Activated CD4-positive, alpha-beta T cell treated with anti-CD3 and anti-CD28 coated beads, Interleukin-2, amount 50 U/mL, for 1 hour (primary cell): ENCODE measurements around the gene ZNF423.
A peak's percentile ranks its signal among the peaks of the same experiment; 100 is the strongest.

Source experiments
- DNase-seq: peaks from one replicate; pipeline ENCODE4 v3.0.0-alpha.2; 2020

The ZNF423 gene

GRCh38 chr16:49499869-49500610, 355.9 kb downstream of the ZNF423 start:
- DNase-seq = no peak

GRCh38 chr16:49499414-49499785, 356.5 kb downstream of the ZNF423 start:
- DNase-seq = no peak

- DNase-seq = no peak
Observed at GRCh38 chr16:49498666-49499413, 357.1 kb downstream of the ZNF423 start.

- no peak for DNase-seq
Observed at GRCh38 chr16:49498264-49498663, 357.6 kb downstream of the ZNF423 start.

- DNase-seq = no peak
Observed at GRCh38 chr16:49497466-49497865, 358.4 kb downstream of the ZNF423 start.

- DNase-seq = no peak
Observed at GRCh38 chr16:49496656-49497055, 359.3 kb downstream of the ZNF423 start.

GRCh38 chr16:49495596-49496355, 360.1 kb downstream of the ZNF423 start:
- DNase-seq = no peak

- DNase-seq = no peak
Observed at GRCh38 chr16:49494891-49495566, 360.9 kb downstream of the ZNF423 start.

GRCh38 chr16:49494474-49494873, 361.4 kb downstream of the ZNF423 start:
- no peak for DNase-seq

- DNase-seq = no peak
Observed at GRCh38 chr16:49493836-49494235, 362.1 kb downstream of the ZNF423 start.

- no peak for DNase-seq
Observed at GRCh38 chr16:49492896-49493626, 362.9 kb downstream of the ZNF423 start.

GRCh38 chr16:49491771-49492761, 363.8 kb downstream of the ZNF423 start:
- peak; percentile 44 for DNase-seq

- no peak for DNase-seq
Observed at GRCh38 chr16:49491106-49491670, 364.7 kb downstream of the ZNF423 start.

- DNase-seq = no peak
Observed at GRCh38 chr16:49490321-49490705, 365.6 kb downstream of the ZNF423 start.

GRCh38 chr16:49489686-49490320, 366.1 kb downstream of the ZNF423 start:
- no peak for DNase-seq

GRCh38 chr16:49488740-49489525, 367.0 kb downstream of the ZNF423 start:
- DNase-seq = no peak

GRCh38 chr16:49488336-49488735, 367.6 kb downstream of the ZNF423 start:
- DNase-seq = no peak

- no peak for DNase-seq
Observed at GRCh38 chr16:49487746-49488145, 368.2 kb downstream of the ZNF423 start.

- no peak for DNase-seq
Observed at GRCh38 chr16:49486400-49486799, 369.5 kb downstream of the ZNF423 start.
